Gastrocnemius medialis (tissue), 4 donors: ENCODE data around the gene MID2.

ENCODE experiments used
- POLR2A ChIP-seq, 2 donors: fragments of 450-650 bp; IDR thresholded peaks; one replicate each; pipeline ENCODE4 v1.6.1; 2017; ENCODE audit warnings: antibody characterized with exemption in 2 of 2, mild to moderate bottlenecking in 2 of 2, moderate library complexity in 2 of 2
- TF ChIP-seq, protein P1 (sequence below), 5 experiments: fragments of 450-650 bp in 3 of 5; fragments of 200-600 bp in 2 of 5; sonication (generic) in 2 of 5; IDR thresholded peaks in 4 of 5; conservative IDR thresholded peaks in 1 of 5; 1 replicate in 4 of 5; 2 replicates in 1 of 5; pipeline ENCODE4 v1.5.1; 2016 to 2019; ENCODE audit warnings: antibody characterized with exemption in 5 of 5, mild to moderate bottlenecking in 3 of 5, moderate library complexity in 3 of 5

DNA sequence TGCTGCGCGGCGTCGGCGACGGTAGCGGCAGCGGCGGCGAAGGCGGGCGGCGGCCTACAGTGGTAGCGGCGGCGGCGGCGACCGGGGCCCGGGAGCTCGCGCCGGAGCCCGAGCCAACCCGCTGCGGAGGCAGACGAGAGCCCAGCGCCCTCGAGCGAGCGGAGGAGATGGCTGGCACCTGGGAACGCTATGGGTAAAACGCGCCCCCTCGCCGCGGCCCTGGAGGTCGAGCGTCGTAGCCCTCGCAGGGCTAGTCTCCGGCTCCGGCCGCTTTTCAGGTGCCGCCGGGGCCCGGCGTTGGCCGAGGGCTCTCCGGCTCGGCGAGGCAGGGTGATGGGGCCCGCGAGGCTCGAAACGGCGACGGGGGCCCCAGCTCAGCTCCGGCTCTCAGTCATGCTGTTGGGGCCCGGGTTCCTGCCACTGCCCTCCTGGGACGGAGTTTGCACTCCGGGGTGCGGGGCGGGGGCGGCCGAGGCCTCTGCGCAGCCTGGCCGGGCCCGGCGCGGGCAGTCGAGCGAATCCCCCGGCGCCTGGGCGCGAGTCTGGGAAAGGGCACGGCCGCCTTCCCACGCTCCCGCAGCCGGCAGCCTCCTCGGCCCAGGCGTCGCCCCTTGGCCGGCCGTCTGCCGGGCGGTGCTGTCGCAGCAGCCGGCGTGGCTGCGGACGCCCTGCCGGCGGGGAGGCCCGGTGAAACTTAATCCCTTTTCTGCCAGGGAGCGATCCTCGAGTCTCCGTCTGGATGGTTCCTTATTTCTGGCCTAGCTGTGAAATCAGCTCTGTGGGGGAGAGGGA lies 768 bp downstream of the MID2 start:
- TF ChIP-seq, protein P1, sequence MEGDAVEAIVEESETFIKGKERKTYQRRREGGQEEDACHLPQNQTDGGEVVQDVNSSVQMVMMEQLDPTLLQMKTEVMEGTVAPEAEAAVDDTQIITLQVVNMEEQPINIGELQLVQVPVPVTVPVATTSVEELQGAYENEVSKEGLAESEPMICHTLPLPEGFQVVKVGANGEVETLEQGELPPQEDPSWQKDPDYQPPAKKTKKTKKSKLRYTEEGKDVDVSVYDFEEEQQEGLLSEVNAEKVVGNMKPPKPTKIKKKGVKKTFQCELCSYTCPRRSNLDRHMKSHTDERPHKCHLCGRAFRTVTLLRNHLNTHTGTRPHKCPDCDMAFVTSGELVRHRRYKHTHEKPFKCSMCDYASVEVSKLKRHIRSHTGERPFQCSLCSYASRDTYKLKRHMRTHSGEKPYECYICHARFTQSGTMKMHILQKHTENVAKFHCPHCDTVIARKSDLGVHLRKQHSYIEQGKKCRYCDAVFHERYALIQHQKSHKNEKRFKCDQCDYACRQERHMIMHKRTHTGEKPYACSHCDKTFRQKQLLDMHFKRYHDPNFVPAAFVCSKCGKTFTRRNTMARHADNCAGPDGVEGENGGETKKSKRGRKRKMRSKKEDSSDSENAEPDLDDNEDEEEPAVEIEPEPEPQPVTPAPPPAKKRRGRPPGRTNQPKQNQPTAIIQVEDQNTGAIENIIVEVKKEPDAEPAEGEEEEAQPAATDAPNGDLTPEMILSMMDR (IDR thresholded peaks at IDR 0.05 in 4 of 5, conservative IDR thresholded peaks at IDR 0.05 in 1 of 5), result no peak
- peak in 1 of 2 donors; percentile 28 for TF ChIP-seq POLR2A (IDR thresholded peaks at IDR 0.05)
